Endothelial cell of umbilical vein (primary cell): ENCODE data around the gene GPX7.

Experiments
- CTCF ChIP-seq, 2 donors: IDR thresholded peaks; 1 replicate in 1 of 2; 2 replicates in 1 of 2; pipeline ENCODE4 v1.5.1; 2011; ENCODE audit warnings: low read length in 2 of 2, mild to moderate bottlenecking in 2 of 2, moderate library complexity in 2 of 2, control low read depth in 1 of 2, inconsistent platforms in 1 of 2, low read depth in 1 of 2; ENCODE audit not compliant: insufficient read depth in 1 of 2; ENCODE audit errors: extremely low read depth in 1 of 2
- EZH2 ChIP-seq: IDR thresholded peaks from 2 replicates; pipeline ENCODE4 v1.6.1; 2012; ENCODE audit warnings: borderline replicate concordance, low read depth, mild to moderate bottlenecking, moderate library complexity, low read length, inconsistent platforms; ENCODE audit not compliant: severe bottlenecking
- GATA2 ChIP-seq: IDR thresholded peaks from 2 replicates; pipeline ENCODE4 v1.7.0; 2011; ENCODE audit warnings: low read depth, mild to moderate bottlenecking, moderate library complexity, mixed read lengths, low read length; ENCODE audit not compliant: insufficient read length, insufficient read depth
- MYC ChIP-seq: IDR thresholded peaks from one replicate; pipeline ENCODE4 v1.6.1; 2011; ENCODE audit warnings: mild to moderate bottlenecking, low read depth, low read length
- POLR2A ChIP-seq: IDR thresholded peaks from 2 replicates; pipeline ENCODE4 v1.6.1; 2012; ENCODE audit warnings: low read depth, mild to moderate bottlenecking, control low read depth, low read length
- POLR2AphosphoS5 ChIP-seq: IDR thresholded peaks from 2 replicates; pipeline ENCODE4 v1.6.1; 2012; ENCODE audit warnings: low read depth, mild to moderate bottlenecking, control low read depth, low read length, moderate library complexity; ENCODE audit not compliant: insufficient read depth

GRCh38 chr1:52588535-52588934 lies 13.6 kb upstream of the GPX7 start:
- TF ChIP-seq CTCF (IDR thresholded peaks at IDR 0.05; ENCODE audit: extremely low read depth in 1 of 2, insufficient read depth in 1 of 2, low read depth in 1 of 2, low read length in 2 of 2) (no peak), POLR2A (no peak), EZH2 (no peak), POLR2AphosphoS5 (no peak), MYC (no peak), GATA2 (no peak)
